Skeletal muscle tissue (tissue), 5 donors: Measurements from ENCODE around the gene MARCHF11. TPM values are rescaled to one million over a fixed set of nuclear protein-coding genes. Genes with fewer than 3 reads are reported as not detected.

ENCODE experiments used
- H3K27ac ChIP-seq: one replicate; pipeline ENCODE4 v1.7.0; 2013; ENCODE audit warnings: mild to moderate bottlenecking, low read depth, low read length, inconsistent platforms
- H3K27me3 ChIP-seq, 3 donors: one replicate each; pipeline ENCODE4 v1.7.0; 2013; ENCODE audit warnings: low read length in 3 of 3; ENCODE audit not compliant: control insufficient read depth in 3 of 3, insufficient read depth in 3 of 3
- H3K36me3 ChIP-seq, 3 donors: one replicate each; pipeline ENCODE4 v1.7.0; 2013; ENCODE audit warnings: low read length in 3 of 3; ENCODE audit not compliant: control insufficient read depth in 3 of 3, insufficient read depth in 3 of 3
- H3K4me1 ChIP-seq, 3 donors: one replicate each; pipeline ENCODE4 v1.7.0; 2013; ENCODE audit warnings: low read length in 3 of 3, mild to moderate bottlenecking in 3 of 3; ENCODE audit not compliant: control insufficient read depth in 3 of 3, insufficient read depth in 3 of 3
- H3K4me3 ChIP-seq, 3 donors: one replicate each; pipeline ENCODE4 v1.7.0; 2013; ENCODE audit warnings: low read length in 3 of 3
- H3K9ac ChIP-seq, 3 donors: one replicate each; pipeline ENCODE4 v1.7.0; 2013; ENCODE audit warnings: low read length in 3 of 3, mild to moderate bottlenecking in 3 of 3, moderate library complexity in 2 of 3, low read depth in 1 of 3
- H3K9me3 ChIP-seq, 3 donors: one replicate each; pipeline ENCODE4 v1.7.0; 2013; ENCODE audit warnings: low read length in 3 of 3; ENCODE audit not compliant: control insufficient read depth in 3 of 3
- small RNA-seq: library from RNA; depleted of rRNA; stranded (forward); fragments of <200 nt; gene quantifications from one replicate; pipeline ENCODE3, GENCODE V24; 2014
- total RNA-seq: library from RNA; depleted of rRNA; stranded (reverse); fragments of >200 nt; gene quantifications from one replicate; pipeline ENCODE4 v1.2.3, GENCODE V29; 2014
- donor health status: Osteomylitis.

Gene MARCHF11
- total RNA-seq, 1 donor from 2014 or later = 1.0 TPM

GRCh38 chr5:16037121-16037845 is 142.3 kb downstream of the MARCHF11 start:
- Histone ChIP-seq H3K9me3 (no peaks in the 10 kb centered on the region), H3K4me3 (no peak overlapping the region), H3K4me1 (no peaks in the 10 kb centered on the region), H3K9ac (no peak overlapping the region), H3K27me3 (no peaks in the 10 kb centered on the region), H3K27ac (no peak overlapping the region), H3K36me3 (no peaks in the 10 kb centered on the region)

GRCh38 chr5:16034319-16035001 is 145.1 kb downstream of the MARCHF11 start:
- no peak overlapping the region for H3K4me3 ChIP-seq
- H3K9me3 ChIP-seq = no peaks in the 10 kb centered on the region
- H3K27me3 ChIP-seq = no peaks in the 10 kb centered on the region
- no peak overlapping the region for H3K9ac ChIP-seq
- H3K36me3 ChIP-seq = no peaks in the 10 kb centered on the region
- H3K4me1 ChIP-seq = no peaks in the 10 kb centered on the region
- no peak overlapping the region for H3K27ac ChIP-seq

DNA sequence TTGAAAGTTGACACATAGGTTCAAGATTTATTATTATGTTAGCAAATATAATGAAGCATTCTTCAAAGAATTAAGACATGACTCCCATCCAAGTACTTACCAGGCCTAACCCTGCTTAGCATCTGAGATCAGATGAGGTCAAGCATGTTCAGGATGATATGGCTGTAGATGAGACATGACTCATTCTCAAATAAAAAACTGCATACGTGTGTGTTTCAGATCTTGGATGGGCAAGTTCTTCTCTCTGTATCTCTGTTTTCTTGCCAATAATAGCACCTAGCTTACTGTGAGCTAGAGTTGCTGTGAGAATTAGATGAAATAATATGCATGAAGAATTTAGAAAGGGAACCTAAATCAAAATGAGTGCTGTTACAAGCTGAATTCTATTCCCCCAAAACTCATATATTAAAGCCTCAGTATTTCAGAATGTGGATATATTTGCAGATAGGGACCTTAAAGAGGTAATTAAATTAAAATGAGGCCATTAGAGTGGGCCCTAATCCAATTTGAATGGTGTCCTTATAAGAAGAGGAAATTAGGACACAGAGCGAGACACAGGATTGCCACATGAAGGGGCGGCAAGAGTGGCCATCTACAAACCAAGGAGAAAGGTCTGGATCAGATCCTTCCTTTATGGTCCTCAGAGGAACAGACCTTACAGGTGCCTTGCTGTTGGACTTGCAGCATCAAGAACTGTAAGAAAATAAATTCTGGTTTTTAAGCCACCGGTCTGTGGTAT is 146.2 kb downstream of the MARCHF11 start:
- Histone ChIP-seq H3K36me3 (no peaks in the 10 kb centered on the region), H3K4me1 (no peaks in the 10 kb centered on the region), H3K9ac (no peak overlapping the region), H3K9me3 (no peaks in the 10 kb centered on the region), H3K27me3 (no peaks in the 10 kb centered on the region), H3K27ac (no peak overlapping the region), H3K4me3 (no peak overlapping the region)

- Histone ChIP-seq H3K36me3 (no peaks in the 10 kb centered on the region), H3K27ac (no peak overlapping the region), H3K9ac (no peak overlapping the region), H3K4me3 (no peak overlapping the region), H3K9me3 (no peaks in the 10 kb centered on the region), H3K4me1 (no peaks in the 10 kb centered on the region), H3K27me3 (no peaks in the 10 kb centered on the region)
Measured at GRCh38 chr5:16028708-16029107, 150.9 kb downstream of the MARCHF11 start.

DNA sequence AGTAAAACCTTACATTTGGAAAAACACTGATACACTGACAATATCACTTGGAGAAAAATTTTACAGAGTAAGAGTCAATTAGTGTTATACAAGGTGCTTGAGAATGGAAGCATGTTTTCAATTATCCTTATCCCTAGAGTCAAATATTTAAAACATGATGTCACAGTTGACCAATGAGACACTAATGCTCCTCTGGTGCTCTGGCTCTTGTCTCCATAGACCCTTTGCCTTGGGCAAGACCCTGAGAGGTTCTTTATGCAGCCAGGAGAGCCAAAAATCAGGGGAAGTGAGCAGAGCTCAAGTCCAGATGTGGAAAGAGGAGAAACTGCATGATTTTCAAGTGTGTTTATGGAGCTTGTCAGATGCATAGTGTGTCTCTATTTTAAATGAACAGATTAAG is 153.9 kb downstream of the MARCHF11 start:
- no peaks in the 10 kb centered on the region for H3K27me3 ChIP-seq
- H3K4me1 ChIP-seq = no peaks in the 10 kb centered on the region
- H3K36me3 ChIP-seq = no peaks in the 10 kb centered on the region
- H3K9ac ChIP-seq = no peak overlapping the region
- H3K4me3 ChIP-seq = no peak overlapping the region
- H3K9me3 ChIP-seq = no peaks in the 10 kb centered on the region
- H3K27ac ChIP-seq = no peak overlapping the region

DNA sequence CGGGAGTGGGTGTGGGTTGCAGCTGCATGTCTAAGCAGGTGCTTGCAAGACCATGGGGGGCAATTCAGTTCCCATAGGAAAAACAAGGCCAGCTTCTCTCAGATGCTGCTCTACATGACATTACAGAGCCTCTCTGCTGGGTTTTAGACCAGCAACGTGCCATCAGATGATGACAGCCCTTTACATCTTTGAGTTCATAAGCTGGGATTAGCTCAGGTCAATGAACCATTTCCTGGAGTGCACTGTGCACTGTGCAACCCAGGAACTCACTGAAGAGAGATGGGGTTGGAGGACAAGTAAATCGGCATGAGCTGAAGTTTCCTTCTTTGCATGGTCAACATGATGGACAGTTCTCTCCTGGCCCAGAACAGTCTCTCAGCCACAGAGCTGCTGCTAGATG is 160.6 kb downstream of the MARCHF11 start:
- Histone ChIP-seq H3K36me3 (no peaks in the 10 kb centered on the region), H3K4me3 (no peak overlapping the region), H3K9ac (no peak overlapping the region), H3K4me1 (no peaks in the 10 kb centered on the region), H3K27me3 (no peaks in the 10 kb centered on the region), H3K9me3 (no peaks in the 10 kb centered on the region), H3K27ac (no peak overlapping the region)

- H3K9ac ChIP-seq = no peak overlapping the region
- no peaks in the 10 kb centered on the region for H3K36me3 ChIP-seq
- no peaks in the 10 kb centered on the region for H3K9me3 ChIP-seq
- H3K27ac ChIP-seq = no peak overlapping the region
- no peaks in the 10 kb centered on the region for H3K27me3 ChIP-seq
- H3K4me1 ChIP-seq = no peaks in the 10 kb centered on the region
- H3K4me3 ChIP-seq = no peak overlapping the region
Measured at GRCh38 chr5:16017720-16018119, 161.9 kb downstream of the MARCHF11 start.

Small RNA genes lying within 50 kb of the gene (small RNA-seq; reads per million reads assigned to genes)
- not detected for gene RNA5SP178
